Mucosa of rectum (tissue), 2 donors: ENCODE results near the gene CLCNKA.
A peak's percentile ranks its signal among the peaks of the same experiment; 100 is the strongest.
"Not testable (repeated sequence)": the region's sequence is repeated elsewhere in the genome, so short reads cannot be mapped to it uniquely, and the experiment has no call there.

ENCODE experiments used
- H3K27ac ChIP-seq, 2 donors: one replicate each; pipeline ENCODE4 v1.7.0; 2013; ENCODE audit warnings: inconsistent platforms in 2 of 2, low read depth in 2 of 2, low read length in 2 of 2
- H3K27me3 ChIP-seq, 2 donors: one replicate each; pipeline ENCODE4 v1.7.0; 2013; ENCODE audit warnings: low read length in 2 of 2; ENCODE audit not compliant: control insufficient read depth in 2 of 2, insufficient read depth in 2 of 2
- H3K36me3 ChIP-seq, 2 donors: one replicate each; pipeline ENCODE4 v1.7.0; 2013; ENCODE audit warnings: low read length in 2 of 2; ENCODE audit not compliant: control insufficient read depth in 2 of 2, insufficient read depth in 2 of 2
- H3K4me1 ChIP-seq, 2 donors: one replicate each; pipeline ENCODE4 v1.7.0; 2013; ENCODE audit warnings: low read length in 2 of 2, mild to moderate bottlenecking in 1 of 2; ENCODE audit not compliant: control insufficient read depth in 2 of 2, insufficient read depth in 2 of 2
- H3K4me3 ChIP-seq, 2 donors: one replicate each; pipeline ENCODE4 v1.7.0; 2013; ENCODE audit warnings: low read length in 2 of 2
- H3K9ac ChIP-seq, 2 donors: one replicate each; pipeline ENCODE4 v1.7.0; 2013; ENCODE audit warnings: low read length in 2 of 2, low read depth in 1 of 2, mild to moderate bottlenecking in 1 of 2
- H3K9me3 ChIP-seq, 2 donors: one replicate each; pipeline ENCODE4 v1.7.0; 2013; ENCODE audit warnings: low read length in 2 of 2; ENCODE audit not compliant: control insufficient read depth in 2 of 2
- donor health status: healthy.
- donor health status: Normal muscosa, but diverticular disease.

Gene CLCNKA

GRCh38 chr1:16017461-16018303 lies 4.2 kb upstream of the CLCNKA start, which contains the start of gene HSPB7:
Gene HSPB7, minus strand, starts transcription at chr1:16018043. Its CDS starts 80 bp downstream, at chr1:16017963.
- Histone ChIP-seq H3K27ac (peak within 1 kb of the TSS; percentile 65 to 76), H3K9me3 (no peaks in the 10 kb centered on the region), H3K36me3 (no peaks in the 10 kb centered on the region), H3K4me3 (peak within 1 kb of the TSS in 1 of 2 donors; percentile 37), H3K27me3 (peaks cover 0 to 9% of the 10 kb centered on the region in 2 donors), H3K4me1 (peaks cover 10 to 21% of the 10 kb centered on the region in 2 donors), H3K9ac (peak within 1 kb of the TSS in 1 of 2 donors; percentile 54)

- Histone ChIP-seq H3K36me3 (no peaks in the 10 kb centered on the region), H3K27me3 (peaks cover 0 to 13% of the 10 kb centered on the region in 2 donors), H3K4me1 (peaks cover 10 to 19% of the 10 kb centered on the region in 2 donors), H3K27ac (peak overlapping the region; percentile 65 to 76), H3K9ac (peak overlapping the region in 1 of 2 donors; percentile 36), H3K9me3 (no peaks in the 10 kb centered on the region), H3K4me3 (no peak overlapping the region)
These were observed 3.5 kb upstream of the CLCNKA start for GRCh38 chr1:16018308-16018707.

GRCh38 chr1:16018749-16019643 lies 2.8 kb upstream of the CLCNKA start:
- H3K9ac ChIP-seq, result peak overlapping the region in 1 of 2 donors; percentile 6
- peaks cover 10 to 12% of the 10 kb centered on the region in 2 donors for H3K4me1 ChIP-seq

GRCh38 chr1:16019644-16020277 lies 2.1 kb upstream of the CLCNKA start:
- Histone ChIP-seq H3K36me3 (no peaks in the 10 kb centered on the region), H3K4me3 (no peak overlapping the region), H3K27me3 (peaks cover 0 to 21% of the 10 kb centered on the region in 2 donors), H3K9ac (no peak overlapping the region), H3K27ac (peak overlapping the region in 1 of 2 donors; percentile 76), H3K9me3 (no peaks in the 10 kb centered on the region), H3K4me1 (peaks cover 10% of the 10 kb centered on the region in 2 donors)

More at GRCh38 chr1:16018749-16019643, 2.8 kb upstream of the CLCNKA start:
- Histone ChIP-seq H3K27me3 (peaks cover 0 to 19% of the 10 kb centered on the region in 2 donors), H3K36me3 (no peaks in the 10 kb centered on the region), H3K9me3 (no peaks in the 10 kb centered on the region), H3K27ac (peak overlapping the region; percentile 65 to 76), H3K4me3 (no peak overlapping the region)

GRCh38 chr1:16020325-16020724 lies 1.5 kb upstream of the CLCNKA start:
- peaks cover 0 to 26% of the 10 kb centered on the region in 2 donors for H3K27me3 ChIP-seq
- no peaks in the 10 kb centered on the region for H3K36me3 ChIP-seq
- H3K4me1 ChIP-seq, result peaks cover 8 to 10% of the 10 kb centered on the region in 2 donors
- no peak overlapping the region for H3K27ac ChIP-seq
- no peaks in the 10 kb centered on the region for H3K9me3 ChIP-seq
- no peak overlapping the region for H3K9ac ChIP-seq
- no peak overlapping the region for H3K4me3 ChIP-seq

GRCh38 chr1:16020878-16021277 lies 958 bp upstream of the CLCNKA start:
- H3K4me1 ChIP-seq, result peaks cover 8 to 10% of the 10 kb centered on the region in 2 donors
- H3K9ac ChIP-seq, H3K4me3 ChIP-seq, H3K36me3 ChIP-seq, H3K27ac ChIP-seq, H3K9me3 ChIP-seq: not testable (repeated sequence)
- peaks cover 0 to 26% of the 10 kb centered on the region in 2 donors for H3K27me3 ChIP-seq

GRCh38 chr1:16022393-16022792 lies 557 bp downstream of the CLCNKA start:
- no peaks in the 10 kb centered on the region for H3K9me3 ChIP-seq
- no peaks in the 10 kb centered on the region for H3K36me3 ChIP-seq
- H3K27me3 ChIP-seq, result peaks cover 0 to 26% of the 10 kb centered on the region in 2 donors
- no peak overlapping the region for H3K4me3 ChIP-seq
- H3K4me1 ChIP-seq, result peaks cover 7 to 10% of the 10 kb centered on the region in 2 donors
- H3K9ac ChIP-seq, result no peak overlapping the region
- no peak overlapping the region for H3K27ac ChIP-seq

GRCh38 chr1:16023050-16023653 lies 1.3 kb downstream of the CLCNKA start:
- Histone ChIP-seq H3K27me3 (peaks cover 0 to 27% of the 10 kb centered on the region in 2 donors), H3K27ac (no peak overlapping the region)

GRCh38 chr1:16026302-16026701 lies 4.5 kb downstream of the CLCNKA start:
- H3K9ac ChIP-seq, H3K4me1 ChIP-seq, H3K36me3 ChIP-seq, H3K9me3 ChIP-seq, H3K27ac ChIP-seq, H3K4me3 ChIP-seq: not testable (repeated sequence)
- H3K27me3 ChIP-seq, result peaks cover 0 to 36% of the 10 kb centered on the region in 2 donors

More at GRCh38 chr1:16023050-16023653, 1.3 kb downstream of the CLCNKA start:
- H3K4me1 ChIP-seq, result peaks cover 4 to 8% of the 10 kb centered on the region in 2 donors
- H3K4me3 ChIP-seq, result no peak overlapping the region
- H3K36me3 ChIP-seq, result no peaks in the 10 kb centered on the region
- no peak overlapping the region for H3K9ac ChIP-seq
- H3K9me3 ChIP-seq, result no peaks in the 10 kb centered on the region
